Hematopoietic multipotent progenitor cell treated with erythropoietin and hydrocortisone succinate and interleukin-3 and kit ligand, for 17 days (in vitro differentiated cells): ENCODE measurements around the gene TEFM.
"Not testable (repeated sequence)": the region's sequence is repeated elsewhere in the genome, so short reads cannot be mapped to it uniquely, and the experiment has no call there.

ENCODE experiments used
- DNase-seq: peaks from one replicate; pipeline ENCODE4 v3.0.0-alpha.2; 2015; ENCODE audit warnings: low spot score

The TEFM gene

DNA sequence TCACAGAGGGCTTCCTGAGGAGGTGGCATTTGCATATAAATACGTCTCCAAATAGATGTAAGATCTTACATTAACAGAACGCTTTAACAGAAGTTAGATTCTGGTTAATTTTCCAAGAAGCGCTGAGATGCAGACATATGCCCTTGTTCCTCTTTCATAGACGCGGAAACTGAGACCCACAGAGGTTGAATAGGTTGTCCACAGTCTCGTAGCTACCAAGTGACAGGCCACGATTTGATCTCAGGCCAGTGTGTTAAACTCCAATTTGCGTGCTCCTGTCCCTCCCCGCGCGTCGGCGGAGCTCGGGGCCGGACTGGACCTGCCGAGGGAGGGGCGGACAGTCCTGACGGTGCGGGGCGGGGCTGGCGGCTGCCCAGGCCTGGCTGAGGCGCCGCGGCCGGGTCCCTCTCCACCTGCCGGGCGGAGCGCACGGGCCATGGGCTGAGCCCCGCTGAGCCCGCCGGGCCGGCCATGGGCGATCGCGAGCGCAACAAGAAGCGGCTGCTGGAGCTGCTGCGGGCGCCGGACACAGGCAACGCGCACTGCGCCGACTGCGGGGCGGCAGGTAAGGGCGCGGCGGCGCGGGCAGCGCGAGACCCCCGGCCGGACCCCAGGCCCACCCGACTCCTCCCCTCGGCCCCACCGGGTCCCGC lies 15.6 kb upstream of the TEFM start, which contains the start of gene ADAP2:
ADAP2 (plus strand) TSS at position 402 of the 653 bp plus-strand sequence; CDS start at position 472, 70 bp downstream.
- no peak for DNase-seq

DNA sequence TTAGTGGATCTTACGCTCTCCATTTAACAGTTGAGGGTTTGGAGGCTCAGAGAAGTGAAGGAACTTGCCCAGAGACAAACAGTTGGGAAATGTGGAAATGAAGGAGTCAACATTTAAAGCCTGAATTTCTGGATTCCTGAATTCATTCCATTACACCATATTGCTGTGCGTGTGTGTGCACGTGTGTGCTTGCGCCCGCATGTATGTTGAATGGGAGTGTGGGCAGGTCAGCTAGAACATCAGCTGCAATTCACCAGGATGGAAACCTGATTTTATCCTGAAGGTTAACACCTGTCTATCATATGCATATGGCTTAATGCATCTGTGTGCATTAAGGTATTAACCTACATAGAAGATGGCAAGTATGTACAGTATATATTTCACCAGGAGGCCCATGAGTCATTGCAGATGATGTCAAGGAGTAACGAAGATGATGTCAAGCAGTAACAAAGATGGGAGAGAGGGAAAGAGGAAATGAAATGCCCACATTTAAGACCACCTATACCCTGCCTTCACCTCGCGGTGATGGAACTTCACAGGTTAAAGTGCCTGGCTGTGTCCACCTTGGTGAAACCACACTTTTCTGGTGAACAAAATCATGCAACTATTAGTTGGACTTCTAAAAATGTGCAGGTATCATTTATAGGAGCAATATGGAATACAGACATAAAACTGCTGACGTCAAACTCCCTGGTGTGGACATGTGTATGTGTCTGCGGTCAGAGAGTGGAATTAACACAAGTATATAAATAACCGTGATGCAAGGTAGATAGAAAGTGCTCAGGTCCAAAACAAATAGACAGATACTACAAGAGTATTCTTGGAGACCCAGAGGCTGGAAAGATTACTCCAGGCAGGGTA lies 14.9 kb upstream of the TEFM start:
- no peak for DNase-seq

DNA sequence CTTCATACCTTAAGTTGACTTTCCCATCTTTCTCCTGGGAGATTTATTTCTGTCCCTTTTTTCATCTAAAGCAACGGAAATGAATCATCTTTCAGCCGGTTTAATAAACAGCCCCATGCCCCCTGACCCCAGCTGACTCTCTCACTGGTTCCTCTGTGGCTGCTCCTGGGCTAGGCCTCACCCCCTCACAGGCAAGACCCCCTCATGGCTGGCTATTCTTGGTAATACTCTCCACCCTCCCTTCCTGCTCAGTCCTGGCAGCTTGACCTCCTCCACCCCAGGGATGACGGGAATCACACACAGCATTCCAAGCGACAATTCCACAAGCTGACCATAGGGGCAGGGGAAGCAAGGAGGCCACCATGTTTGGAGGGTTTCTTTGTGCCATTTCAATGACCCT lies 14.2 kb upstream of the TEFM start:
- no peak for DNase-seq

DNA sequence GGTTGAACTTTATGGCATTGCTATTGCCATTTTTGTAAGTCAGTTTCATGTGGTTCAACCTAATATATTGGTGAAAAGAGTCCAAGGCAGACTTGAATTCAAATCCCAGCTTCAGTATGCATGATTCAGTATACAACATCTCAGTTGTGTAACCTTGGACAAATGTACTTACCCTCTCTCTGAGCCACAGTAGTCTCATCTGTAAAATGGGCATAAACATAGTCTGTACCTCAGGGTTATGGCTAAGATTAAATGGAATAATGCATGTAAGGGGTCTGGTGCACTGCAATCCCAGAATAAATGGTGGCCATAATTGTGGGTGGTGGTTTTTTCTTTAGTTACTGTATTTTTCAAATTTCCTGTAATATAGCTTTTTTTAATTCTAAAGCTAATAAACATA lies 11.0 kb upstream of the TEFM start:
- no peak for DNase-seq

DNA sequence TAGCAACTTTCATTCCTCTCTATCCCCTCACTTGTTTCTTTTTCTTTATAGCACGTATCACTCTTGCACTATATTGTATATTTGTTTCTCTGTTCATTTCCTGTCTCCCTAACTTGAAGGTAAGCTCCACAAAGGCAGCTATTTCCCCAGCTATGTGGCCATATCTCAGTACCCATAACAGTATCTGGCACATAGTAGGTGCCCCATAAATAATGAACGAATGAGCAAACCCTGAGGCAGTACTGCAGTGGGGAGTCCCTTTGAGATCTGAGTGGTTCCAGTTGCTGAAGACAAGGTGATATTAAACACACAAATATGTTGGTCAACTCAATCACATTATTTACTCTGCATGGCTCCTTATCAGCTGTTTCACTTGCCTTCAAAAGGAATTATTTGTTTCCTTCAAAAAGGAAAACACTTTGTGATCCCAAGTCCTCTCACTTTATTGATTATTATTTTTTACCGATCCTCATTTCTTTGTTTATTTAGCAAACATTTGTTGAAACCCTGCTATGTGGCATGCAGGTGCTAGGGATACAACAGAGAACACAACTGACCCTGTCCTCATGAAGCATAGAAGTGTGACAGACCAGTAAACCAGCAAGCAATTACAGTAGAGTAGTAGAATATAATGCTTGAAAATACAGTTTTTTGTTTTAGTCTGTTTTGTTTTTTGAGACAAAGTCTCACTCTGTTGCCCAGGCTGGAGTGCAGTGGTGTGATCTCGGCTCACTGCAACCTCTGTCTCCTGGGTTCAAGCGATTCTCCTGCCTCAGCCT lies 10.0 kb upstream of the TEFM start:
- no peak for DNase-seq

DNA sequence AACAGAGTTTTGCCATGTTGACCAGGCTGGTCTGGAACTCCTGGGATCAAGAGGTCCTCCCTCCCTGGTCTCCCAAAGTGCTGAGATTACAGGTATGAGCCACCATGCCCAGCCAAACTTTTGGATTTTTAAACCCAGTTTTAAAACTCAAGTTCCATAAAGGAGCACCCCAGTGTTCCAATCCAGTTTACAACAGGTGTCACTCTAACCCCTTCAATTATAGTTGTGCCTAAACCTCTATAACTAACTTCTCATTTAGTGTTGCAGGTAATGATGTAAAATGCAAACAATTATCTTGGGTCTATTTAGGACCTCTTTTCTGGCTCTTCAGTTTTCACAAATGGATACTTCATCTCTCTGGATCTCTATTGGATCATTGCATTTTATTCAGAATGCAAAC lies 7.9 kb upstream of the TEFM start:
- DNase-seq: no peak

DNA sequence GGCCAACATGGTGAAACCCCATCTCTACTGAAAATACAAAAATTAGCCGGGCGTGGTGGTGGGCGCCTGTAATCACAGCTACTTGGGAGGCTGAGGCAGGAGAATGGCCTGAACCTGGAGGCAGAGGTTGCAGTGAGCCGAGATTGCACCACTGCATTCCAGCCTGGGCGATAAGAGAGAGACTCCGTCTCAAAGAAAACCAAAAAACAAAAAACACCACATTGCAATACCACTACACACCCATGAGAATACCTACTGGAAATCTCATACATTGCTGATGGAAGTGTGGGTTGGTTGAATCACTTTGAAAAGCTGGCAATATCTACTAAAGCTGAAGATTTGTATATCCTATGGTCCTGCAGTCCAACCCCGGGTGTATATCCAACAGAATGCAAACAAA lies 4.1 kb upstream of the TEFM start:
- not testable (repeated sequence) for DNase-seq

DNA sequence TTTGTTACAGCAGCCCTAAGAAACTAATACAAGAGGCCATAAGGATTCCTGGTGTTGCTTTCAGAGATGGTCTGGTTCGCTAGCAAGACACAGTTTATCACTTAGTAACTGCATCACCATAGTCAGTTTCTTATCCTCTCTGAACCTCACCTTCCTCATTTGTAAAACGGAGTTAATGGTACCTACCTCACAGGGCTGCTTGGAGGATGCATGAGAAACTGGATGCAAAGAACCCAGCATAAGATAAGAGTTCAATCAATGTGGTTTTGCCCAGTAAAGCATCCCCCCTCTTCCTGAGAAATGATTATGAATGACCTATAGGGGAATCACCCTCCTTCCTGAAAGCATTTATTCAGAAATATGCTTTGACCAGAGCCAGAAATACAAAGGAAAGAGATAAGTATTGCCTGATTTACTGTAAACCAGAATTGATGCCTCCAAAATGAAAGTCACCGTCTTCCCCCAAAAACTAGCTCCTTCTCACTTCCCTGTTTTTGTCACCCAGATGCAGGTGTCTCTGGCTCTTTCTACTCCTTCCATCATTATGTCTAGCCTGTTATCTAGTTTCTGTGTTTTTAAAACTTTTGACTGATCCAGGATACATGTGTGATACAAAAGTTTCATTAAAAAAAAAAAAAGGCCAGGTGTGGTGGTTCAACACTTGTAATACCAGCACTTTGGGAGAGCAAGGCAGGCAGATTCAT lies 2.8 kb upstream of the TEFM start:
- no peak for DNase-seq

DNA sequence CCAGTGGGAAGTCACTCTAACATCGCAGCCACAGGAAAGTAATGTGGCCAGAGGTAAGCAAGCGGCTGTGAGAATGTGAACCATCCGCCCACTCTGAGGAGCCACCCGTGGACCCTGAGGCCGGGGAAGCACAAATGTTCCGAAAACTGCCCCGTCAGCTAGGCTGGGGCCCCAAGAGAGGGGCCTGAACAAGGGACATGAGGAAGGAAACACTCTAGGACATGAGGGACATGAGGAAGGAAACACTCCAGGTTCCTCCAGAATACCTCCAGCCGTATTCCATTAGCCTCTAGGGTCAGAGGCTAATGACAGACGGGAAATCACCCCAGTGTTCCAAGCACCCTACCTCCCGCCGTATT lies 317 bp downstream of the TEFM start:
- no peak for DNase-seq

DNA sequence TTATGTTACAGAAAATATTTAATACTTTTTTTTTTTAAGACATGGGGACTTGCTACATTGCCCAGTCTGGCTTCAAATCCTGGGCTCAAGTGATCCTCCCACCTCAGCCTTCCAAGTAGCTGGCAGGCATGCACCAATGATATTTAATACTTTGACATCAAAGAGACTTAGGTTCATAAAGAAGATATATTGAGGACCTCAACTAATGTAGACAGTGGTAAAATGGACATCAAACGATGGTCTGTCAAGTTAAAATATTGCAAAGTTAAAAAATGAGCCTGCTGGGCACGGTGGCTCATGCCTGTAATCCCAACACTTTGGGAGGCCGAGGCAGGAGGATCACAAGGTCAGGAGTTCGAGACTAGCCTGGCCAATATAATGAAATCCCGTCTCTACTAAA lies 8.7 kb downstream of the TEFM start:
- no peak for DNase-seq

DNA sequence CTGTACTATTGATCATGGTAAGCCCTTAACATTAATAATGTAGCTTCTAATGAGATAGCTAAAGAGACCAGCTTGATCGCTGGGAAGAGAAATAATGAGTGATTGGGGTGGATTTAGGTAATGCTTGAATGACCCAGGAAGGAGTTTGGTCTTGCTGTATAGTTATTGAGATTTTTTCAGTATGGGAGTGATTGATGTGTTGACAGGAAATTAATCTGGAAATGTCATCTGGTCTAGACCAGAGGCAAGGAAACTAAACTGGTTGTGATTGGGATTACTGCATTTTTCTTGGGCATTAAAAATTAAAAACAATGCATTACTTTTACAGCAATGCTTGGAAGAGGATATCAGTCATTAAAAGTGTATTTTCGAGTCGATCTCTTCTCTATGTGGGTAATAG lies 11.8 kb downstream of the TEFM start:
- no peak for DNase-seq

DNA sequence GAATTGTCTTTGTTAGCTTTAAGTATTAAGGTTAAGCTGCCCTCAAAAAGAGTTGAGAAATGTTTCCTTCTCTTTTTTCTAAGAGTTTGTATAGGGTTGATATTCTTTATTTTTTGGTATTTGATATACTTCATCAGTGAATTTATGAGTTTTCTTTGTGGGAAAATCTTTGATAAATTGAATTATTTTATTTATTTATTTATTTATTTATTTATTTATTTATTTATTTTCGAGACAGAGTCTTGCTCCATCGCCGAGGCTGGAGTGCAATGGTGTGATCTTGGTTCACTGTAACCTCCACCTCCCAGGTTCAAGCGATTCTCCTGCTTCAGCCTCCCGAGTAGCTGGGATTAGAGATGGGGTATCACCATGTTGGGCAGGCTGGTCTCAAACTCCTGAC lies 19.9 kb downstream of the TEFM start:
- DNase-seq: no peak

DNA sequence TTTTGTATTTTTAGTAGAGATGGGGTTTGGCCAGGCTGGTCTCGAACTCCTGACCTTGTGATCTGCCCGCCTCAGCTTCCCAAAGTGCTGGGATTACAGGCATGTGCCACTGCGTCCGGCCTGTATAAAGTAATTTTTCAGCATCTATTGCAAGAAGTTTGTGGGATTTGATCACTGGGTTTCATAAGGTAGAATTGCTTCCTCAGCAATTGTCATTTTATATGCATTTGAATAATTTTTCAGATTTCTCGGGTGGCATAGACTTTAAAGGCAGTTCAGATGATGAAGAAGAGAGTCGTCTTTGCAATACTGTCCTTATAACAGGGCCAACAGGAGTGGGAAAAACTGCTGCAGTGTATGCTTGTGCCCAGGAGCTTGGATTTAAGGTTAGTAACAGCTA lies 37.0 kb downstream of the TEFM start:
- DNase-seq: no peak

DNA sequence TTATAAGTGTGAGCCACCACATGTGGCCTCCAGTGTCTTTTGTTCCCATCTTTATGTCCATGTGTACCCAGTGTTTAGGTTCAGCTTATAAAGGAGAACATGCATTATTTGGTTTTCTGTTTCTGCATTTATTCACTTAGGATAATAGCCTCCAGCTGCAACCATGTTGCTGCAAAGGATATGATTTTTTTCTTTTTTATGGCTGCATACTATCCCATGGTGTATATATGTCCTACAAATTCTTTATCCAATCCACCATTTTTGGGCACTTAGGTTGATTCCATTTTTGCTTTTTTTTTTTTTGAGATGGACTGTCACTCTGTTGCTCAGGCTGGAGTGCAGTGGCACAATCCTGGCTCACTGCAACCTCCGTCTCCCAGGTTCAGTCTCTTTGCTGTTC lies 41.4 kb downstream of the TEFM start:
- DNase-seq: no peak

DNA sequence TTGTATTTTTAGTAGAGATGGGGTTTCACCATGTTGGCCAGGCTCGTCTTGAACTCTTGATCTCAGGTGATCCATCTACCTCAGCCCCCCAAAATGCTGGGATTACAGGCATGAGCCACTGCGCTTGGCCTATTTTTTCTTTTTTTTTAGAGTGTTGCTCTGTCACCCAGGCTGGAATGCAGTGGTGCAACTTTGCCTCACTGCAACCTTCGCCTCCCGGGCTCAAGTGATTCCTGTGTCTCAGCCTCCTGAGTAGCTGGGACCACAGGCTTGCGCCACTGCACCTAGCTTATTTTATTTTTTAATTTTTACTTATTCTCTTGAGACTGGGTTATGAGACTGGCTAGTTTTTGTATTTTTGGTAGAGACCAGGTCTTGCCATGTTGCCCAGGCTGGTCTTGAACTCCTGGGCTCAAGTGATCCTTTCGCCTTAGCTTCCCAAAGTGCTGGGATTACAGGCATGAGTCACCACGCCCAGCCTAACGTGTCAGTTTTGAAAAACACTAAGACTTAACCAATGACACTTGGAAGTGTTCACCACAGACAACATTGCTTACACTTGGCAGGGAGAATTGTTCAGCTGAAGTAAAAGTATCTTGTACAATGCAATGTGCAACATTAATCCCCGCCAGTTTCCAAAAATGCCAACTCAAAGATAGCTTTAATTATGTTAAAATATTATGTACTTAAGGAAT lies 47.3 kb downstream of the TEFM start:
- no peak for DNase-seq

DNA sequence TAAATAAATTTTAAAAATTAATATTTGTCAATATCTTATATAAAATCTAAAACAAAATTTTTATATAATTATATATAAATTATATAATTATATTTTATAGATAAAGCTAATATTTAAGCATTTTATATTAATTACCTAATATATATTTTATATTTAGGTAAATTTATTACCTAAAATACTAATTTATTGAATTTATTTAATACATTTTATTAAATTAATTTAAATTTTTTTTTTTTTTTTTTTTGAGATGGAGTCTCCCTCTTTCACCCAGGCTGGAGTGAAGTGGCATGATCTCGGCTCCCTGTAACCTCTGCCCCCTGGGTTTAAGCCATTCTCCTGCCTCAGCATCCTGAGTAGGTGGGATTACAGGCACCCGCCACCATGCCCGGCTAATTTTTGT lies 51.9 kb downstream of the TEFM start:
- no peak for DNase-seq
